ENCODE measurements around the gene ADSS1. TPM values are rescaled to one million over a fixed set of nuclear protein-coding genes. Genes with fewer than 3 reads are reported as not detected.

The ADSS1 gene
- total and polyA plus RNA-seq, 4 donors, result 1.8 to 18.8 (median 12.2) TPM

- Histone ChIP-seq H3K9me3 (ENCODE audit: control insufficient read depth in 4 of 4, low read length in 3 of 4) (no peaks in the 10 kb centered on the region), H3K4me3 (ENCODE audit: low read depth in 1 of 3, low read length in 3 of 3) (peak overlapping the region in 2 of 3 donors; percentile 51 to 89), H3K27me3 (ENCODE audit: control insufficient read depth in 4 of 4, insufficient read depth in 4 of 4, low read length in 3 of 4) (no peaks in the 10 kb centered on the region), H3K9ac (ENCODE audit: low read depth in 1 of 2, low read length in 2 of 2) (peak overlapping the region; percentile 60 to 82), H3K27ac (ENCODE audit: low read depth in 1 of 2, low read length in 2 of 2) (peak overlapping the region; percentile 75 to 76), H3K36me3 (ENCODE audit: control insufficient read depth in 4 of 4, insufficient read depth in 3 of 4, low read depth in 1 of 4, low read length in 3 of 4) (no peaks in the 10 kb centered on the region), H3K4me1 (ENCODE audit: control insufficient read depth in 4 of 4, insufficient read depth in 4 of 4, low read length in 3 of 4) (peaks cover 41 to 74% (median 64%) of the 10 kb centered on the region in 4 donors)
- TF ChIP-seq NR2F2 (IDR thresholded peaks at IDR 0.05), result no peak
- TF ChIP-seq ZBTB33 (IDR thresholded peaks at IDR 0.05), result no peak
- no peak for TF ChIP-seq CTCF (IDR thresholded peaks at IDR 0.05; ENCODE audit: low read depth, low read length, missing input control)
- TF ChIP-seq JUND (IDR thresholded peaks at IDR 0.05), result no peak
- no peak for TF ChIP-seq FOXA1 (IDR thresholded peaks at IDR 0.05)
- TF ChIP-seq HNF4G (IDR thresholded peaks at IDR 0.05), result no peak
- no peak for TF ChIP-seq FOXA2 (IDR thresholded peaks at IDR 0.05)
- WGBS, result 85% methylated on average over 2 of the region's 2 CpGs
- no peak for DNase-seq (ENCODE audit: low spot score)
Observed at GRCh38 chr14:104793703-104793959, 69.6 kb downstream of the ADSS1 start.

- H3K36me3 ChIP-seq (ENCODE audit: control insufficient read depth in 4 of 4, insufficient read depth in 3 of 4, low read depth in 1 of 4, low read length in 3 of 4), result no peaks in the 10 kb centered on the region
- 4% methylated on average over 15 of the region's 15 CpGs for WGBS
- peaks cover 38 to 69% (median 59%) of the 10 kb centered on the region in 4 donors for H3K4me1 ChIP-seq (ENCODE audit: control insufficient read depth in 4 of 4, insufficient read depth in 4 of 4, low read length in 3 of 4)
- no peak for DNase-seq (ENCODE audit: low spot score)
- H3K9me3 ChIP-seq (ENCODE audit: control insufficient read depth in 4 of 4, low read length in 3 of 4), result no peaks in the 10 kb centered on the region
- H3K4me3 ChIP-seq (ENCODE audit: low read depth in 1 of 3, low read length in 3 of 3), result peak overlapping the region; percentile 51 to 89 (median 74)
- no peaks in the 10 kb centered on the region for H3K27me3 ChIP-seq (ENCODE audit: control insufficient read depth in 4 of 4, insufficient read depth in 4 of 4, low read length in 3 of 4)
- peak overlapping the region; percentile 75 to 76 for H3K27ac ChIP-seq (ENCODE audit: low read depth in 1 of 2, low read length in 2 of 2)
- peak in 1 of 2 donors; percentile 25 for TF ChIP-seq HNF4A (conservative IDR thresholded peaks at IDR 0.05)
- no peak for TF ChIP-seq ATF3 (IDR thresholded peaks at IDR 0.05)
- peak overlapping the region; percentile 77 to 82 for H3K9ac ChIP-seq (ENCODE audit: low read depth in 1 of 2, low read length in 2 of 2)
Observed at GRCh38 chr14:104794099-104794498, 70.1 kb downstream of the ADSS1 start.

- 4% methylated on average over 16 of the region's 16 CpGs for WGBS
- peaks cover 35 to 64% (median 54%) of the 10 kb centered on the region in 4 donors for H3K4me1 ChIP-seq (ENCODE audit: control insufficient read depth in 4 of 4, insufficient read depth in 4 of 4, low read length in 3 of 4)
Observed at GRCh38 chr14:104794631-104794992, 70.6 kb downstream of the ADSS1 start.

More at GRCh38 chr14:104794631-104794992, 70.6 kb downstream of the ADSS1 start:
- H3K36me3 ChIP-seq (ENCODE audit: control insufficient read depth in 4 of 4, insufficient read depth in 3 of 4, low read depth in 1 of 4, low read length in 3 of 4), result no peaks in the 10 kb centered on the region
- H3K27ac ChIP-seq (ENCODE audit: low read depth in 1 of 2, low read length in 2 of 2), result peak overlapping the region; percentile 75 to 76
- peak overlapping the region; percentile 77 to 82 for H3K9ac ChIP-seq (ENCODE audit: low read depth in 1 of 2, low read length in 2 of 2)
- no peaks in the 10 kb centered on the region for H3K27me3 ChIP-seq (ENCODE audit: control insufficient read depth in 4 of 4, insufficient read depth in 4 of 4, low read length in 3 of 4)
- no peaks in the 10 kb centered on the region for H3K9me3 ChIP-seq (ENCODE audit: control insufficient read depth in 4 of 4, low read length in 3 of 4)
- DNase-seq (ENCODE audit: low spot score), result no peak
- H3K4me3 ChIP-seq (ENCODE audit: low read depth in 1 of 3, low read length in 3 of 3), result peak overlapping the region; percentile 51 to 89 (median 74)
- no peak for TF ChIP-seq REST (IDR thresholded peaks at IDR 0.05)
- TF ChIP-seq NR2F2 (IDR thresholded peaks at IDR 0.05), result no peak
- TF ChIP-seq SP1 (IDR thresholded peaks at IDR 0.05), result no peak
- peak in 1 of 2 donors; percentile 16 for TF ChIP-seq RAD21 (IDR thresholded peaks at IDR 0.05)
